ENCODE results near the gene GBF1. TPM values are rescaled to one million over a fixed set of nuclear protein-coding genes. Genes with fewer than 3 reads are reported as not detected.
"Not testable (repeated sequence)": the region's sequence is repeated elsewhere in the genome, so short reads cannot be mapped to it uniquely, and the experiment has no call there.

The GBF1 gene
- total and polyA plus RNA-seq, 5 donors: 17.2 to 43.3 (median 36.4) TPM

GRCh38 chr10:102306006-102306405, 60.7 kb downstream of the GBF1 start:
- H3K27me3 ChIP-seq (ENCODE audit: control insufficient read depth, insufficient read depth): no peaks in the 10 kb centered on the region
- no peak overlapping the region for H3K4me3 ChIP-seq (ENCODE audit: low read length)
- H3K9me3 ChIP-seq (ENCODE audit: control insufficient read depth, low read length): no peaks in the 10 kb centered on the region
- ATAC-seq (no peak), DNase-seq (no peak)
- peaks cover 4% of the 10 kb centered on the region for H3K4me1 ChIP-seq (ENCODE audit: control insufficient read depth, insufficient read depth, low read length)
- H3K27ac ChIP-seq (ENCODE audit: low read length): no peak overlapping the region
- intact Hi-C loops (cut with DNase I): no loop called here
- 75% methylated on average over 1 of the region's 1 CpG for WGBS

- Histone ChIP-seq H3K4me3 (ENCODE audit: low read length) (no peak overlapping the region), H3K27me3 (ENCODE audit: control insufficient read depth, insufficient read depth) (no peaks in the 10 kb centered on the region), H3K4me1 (ENCODE audit: control insufficient read depth, insufficient read depth, low read length) (peaks cover 4% of the 10 kb centered on the region), H3K27ac (ENCODE audit: low read length) (no peak overlapping the region), H3K9me3 (ENCODE audit: control insufficient read depth, low read length) (no peaks in the 10 kb centered on the region)
- intact Hi-C loops (cut with DNase I): no loop called here
- no peak for ATAC-seq
- WGBS: 96% methylated on average over 3 of the region's 3 CpGs
- no peak for DNase-seq
These were observed 61.4 kb downstream of the GBF1 start for GRCh38 chr10:102306710-102307109.

- ATAC-seq; H3K4me3 ChIP-seq (ENCODE audit: low read length); H3K27me3 ChIP-seq (ENCODE audit: control insufficient read depth, insufficient read depth); intact Hi-C loops (cut with DNase I); H3K27ac ChIP-seq (ENCODE audit: low read length); DNase-seq; H3K9me3 ChIP-seq (ENCODE audit: control insufficient read depth, low read length); H3K4me1 ChIP-seq (ENCODE audit: control insufficient read depth, insufficient read depth, low read length): not testable (repeated sequence)
- WGBS: 99% methylated on average over 4 of the region's 5 CpGs
These were observed 63.0 kb downstream of the GBF1 start for GRCh38 chr10:102308318-102308717.

GRCh38 chr10:102309236-102309635, 63.9 kb downstream of the GBF1 start:
- ATAC-seq: no peak
- peaks cover 9% of the 10 kb centered on the region for H3K4me1 ChIP-seq (ENCODE audit: control insufficient read depth, insufficient read depth, low read length)
- no peak overlapping the region for H3K27ac ChIP-seq (ENCODE audit: low read length)
- H3K27me3 ChIP-seq (ENCODE audit: control insufficient read depth, insufficient read depth): no peaks in the 10 kb centered on the region
- intact Hi-C loops (cut with DNase I): no loop called here
- H3K4me3 ChIP-seq (ENCODE audit: low read length): no peak overlapping the region
- 96% methylated on average over 1 of the region's 1 CpG for WGBS
- H3K9me3 ChIP-seq (ENCODE audit: control insufficient read depth, low read length): no peaks in the 10 kb centered on the region
- DNase-seq: no peak

- intact Hi-C loops (cut with DNase I): no loop called here
- Histone ChIP-seq H3K27me3 (ENCODE audit: control insufficient read depth, insufficient read depth) (no peaks in the 10 kb centered on the region), H3K4me3 (ENCODE audit: low read length) (no peak overlapping the region), H3K4me1 (ENCODE audit: control insufficient read depth, insufficient read depth, low read length) (peaks cover 9% of the 10 kb centered on the region), H3K9me3 (ENCODE audit: control insufficient read depth, low read length) (no peaks in the 10 kb centered on the region), H3K27ac (ENCODE audit: low read length) (no peak overlapping the region)
- ATAC-seq (no peak), DNase-seq (no peak)
- WGBS: 79% methylated on average over 3 of the region's 3 CpGs
These were observed 64.6 kb downstream of the GBF1 start for GRCh38 chr10:102309916-102310315.

- no peak overlapping the region for H3K4me3 ChIP-seq (ENCODE audit: low read length)
- WGBS: 62% methylated on average over 4 of the region's 4 CpGs
- no peak for DNase-seq
- no peaks in the 10 kb centered on the region for H3K27me3 ChIP-seq (ENCODE audit: control insufficient read depth, insufficient read depth)
- H3K9me3 ChIP-seq (ENCODE audit: control insufficient read depth, low read length): no peaks in the 10 kb centered on the region
- intact Hi-C loops (cut with DNase I): no loop called here
- ATAC-seq: peak; percentile 32 to 47
- H3K27ac ChIP-seq (ENCODE audit: low read length): no peak overlapping the region
- H3K4me1 ChIP-seq (ENCODE audit: control insufficient read depth, insufficient read depth, low read length): peaks cover 9% of the 10 kb centered on the region
These were observed 65.2 kb downstream of the GBF1 start for GRCh38 chr10:102310361-102311024.

- WGBS: 91% methylated on average over 3 of the region's 3 CpGs
- intact Hi-C loops (cut with DNase I): no loop called here
- peaks cover 9% of the 10 kb centered on the region for H3K4me1 ChIP-seq (ENCODE audit: control insufficient read depth, insufficient read depth, low read length)
- H3K27ac ChIP-seq (ENCODE audit: low read length): no peak overlapping the region
- no peaks in the 10 kb centered on the region for H3K9me3 ChIP-seq (ENCODE audit: control insufficient read depth, low read length)
- no peak overlapping the region for H3K4me3 ChIP-seq (ENCODE audit: low read length)
- H3K27me3 ChIP-seq (ENCODE audit: control insufficient read depth, insufficient read depth): no peaks in the 10 kb centered on the region
- no peak for DNase-seq
- ATAC-seq: no peak
These were observed 65.7 kb downstream of the GBF1 start for GRCh38 chr10:102311025-102311420.

GRCh38 chr10:102312683-102313082, 67.4 kb downstream of the GBF1 start:
- peaks cover 7% of the 10 kb centered on the region for H3K4me1 ChIP-seq (ENCODE audit: control insufficient read depth, insufficient read depth, low read length)

GRCh38 chr10:102313221-102313896, 68.0 kb downstream of the GBF1 start:
- Histone ChIP-seq H3K27me3 (ENCODE audit: control insufficient read depth, insufficient read depth) (no peaks in the 10 kb centered on the region), H3K27ac (ENCODE audit: low read length) (no peak overlapping the region), H3K4me3 (ENCODE audit: low read length) (no peak overlapping the region), H3K9me3 (ENCODE audit: control insufficient read depth, low read length) (no peaks in the 10 kb centered on the region), H3K4me1 (ENCODE audit: control insufficient read depth, insufficient read depth, low read length) (peaks cover 7% of the 10 kb centered on the region)
- intact Hi-C loops (cut with DNase I): no loop called here
- DNase-seq: no peak
- no peak for ATAC-seq
- WGBS: 69% methylated on average over 8 of the region's 8 CpGs

More at GRCh38 chr10:102312683-102313082, 67.4 kb downstream of the GBF1 start:
- no peaks in the 10 kb centered on the region for H3K9me3 ChIP-seq (ENCODE audit: control insufficient read depth, low read length)
- WGBS: 69% methylated on average over 1 of the region's 1 CpG
- H3K27me3 ChIP-seq (ENCODE audit: control insufficient read depth, insufficient read depth): no peaks in the 10 kb centered on the region
- no peak overlapping the region for H3K27ac ChIP-seq (ENCODE audit: low read length)
- intact Hi-C loops (cut with DNase I): no loop called here
- no peak overlapping the region for H3K4me3 ChIP-seq (ENCODE audit: low read length)
- DNase-seq (no peak), ATAC-seq (no peak)

- Histone ChIP-seq H3K4me1 (ENCODE audit: control insufficient read depth, insufficient read depth, low read length) (peaks cover 7% of the 10 kb centered on the region), H3K9me3 (ENCODE audit: control insufficient read depth, low read length) (no peaks in the 10 kb centered on the region), H3K27me3 (ENCODE audit: control insufficient read depth, insufficient read depth) (no peaks in the 10 kb centered on the region), H3K4me3 (ENCODE audit: low read length) (no peak overlapping the region), H3K27ac (ENCODE audit: low read length) (no peak overlapping the region)
- ATAC-seq (no peak), DNase-seq (no peak)
- intact Hi-C loops (cut with DNase I): no loop called here
- WGBS: 94% methylated on average over 1 of the region's 1 CpG
These were observed 69.5 kb downstream of the GBF1 start for GRCh38 chr10:102314801-102315200.

GRCh38 chr10:102316421-102316820, 71.1 kb downstream of the GBF1 start:
- intact Hi-C loops (cut with DNase I): no loop called here
- H3K27me3 ChIP-seq (ENCODE audit: control insufficient read depth, insufficient read depth): no peaks in the 10 kb centered on the region
- H3K9me3 ChIP-seq (ENCODE audit: control insufficient read depth, low read length): no peaks in the 10 kb centered on the region
- no peak for DNase-seq
- no peak overlapping the region for H3K27ac ChIP-seq (ENCODE audit: low read length)
- 64% methylated on average over 1 of the region's 1 CpG for WGBS
- H3K4me3 ChIP-seq (ENCODE audit: low read length): no peak overlapping the region
- ATAC-seq: no peak
- peaks cover 5% of the 10 kb centered on the region for H3K4me1 ChIP-seq (ENCODE audit: control insufficient read depth, insufficient read depth, low read length)
